Epithelial cell of proximal tubule (primary cell): Measurements from ENCODE around the gene POP7. TPM values are rescaled to one million over a fixed set of nuclear protein-coding genes. Genes with fewer than 3 reads are reported as not detected.
"Not testable (repeated sequence)": the region's sequence is repeated elsewhere in the genome, so short reads cannot be mapped to it uniquely, and the experiment has no call there.

Experiments used
- DNase-seq: peaks from one replicate; pipeline ENCODE4 v3.0.0-alpha.2; 2011; ENCODE audit warnings: low read depth
- H3K4me3 ChIP-seq: 2 replicates; pipeline ENCODE4 v1.5.1; 2011; ENCODE audit warnings: low read depth, mild to moderate bottlenecking, low read length
- total RNA-seq: library from RNA; depleted of rRNA; stranded (reverse); fragments of >200 nt; gene quantifications from 2 replicates; pipeline ENCODE4 v1.2.3, GENCODE V29; 2015
- TF ChIP-seq, protein P1 (sequence below): conservative IDR thresholded peaks from 2 replicates; pipeline ENCODE4 v1.5.1; 2012; ENCODE audit warnings: low read depth, mild to moderate bottlenecking, low read length

The POP7 gene
- total RNA-seq, 1 donor from 2014 or later: 42.7 TPM

DNA sequence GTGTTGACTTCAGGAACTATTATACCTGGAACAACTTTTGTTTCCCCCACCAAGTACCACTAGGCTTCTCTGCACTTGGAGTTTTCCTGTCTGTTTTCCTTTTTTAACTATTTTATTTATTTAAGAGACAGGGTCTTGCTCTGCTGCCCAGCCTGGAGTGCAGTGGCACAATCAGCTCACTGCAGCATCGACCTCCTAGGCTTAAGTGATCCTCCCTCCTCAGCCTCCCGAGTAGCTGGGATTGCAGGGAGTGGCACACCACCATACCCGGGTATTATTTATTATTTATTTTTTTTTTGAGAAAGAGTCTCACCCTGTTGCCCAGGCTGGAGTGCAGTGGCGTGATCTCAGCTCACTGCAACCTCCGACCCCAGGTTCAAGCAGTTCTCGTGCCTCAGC lies 9.8 kb upstream of the POP7 start:
- no peak overlapping the region for H3K4me3 ChIP-seq
- TF ChIP-seq, protein P1, sequence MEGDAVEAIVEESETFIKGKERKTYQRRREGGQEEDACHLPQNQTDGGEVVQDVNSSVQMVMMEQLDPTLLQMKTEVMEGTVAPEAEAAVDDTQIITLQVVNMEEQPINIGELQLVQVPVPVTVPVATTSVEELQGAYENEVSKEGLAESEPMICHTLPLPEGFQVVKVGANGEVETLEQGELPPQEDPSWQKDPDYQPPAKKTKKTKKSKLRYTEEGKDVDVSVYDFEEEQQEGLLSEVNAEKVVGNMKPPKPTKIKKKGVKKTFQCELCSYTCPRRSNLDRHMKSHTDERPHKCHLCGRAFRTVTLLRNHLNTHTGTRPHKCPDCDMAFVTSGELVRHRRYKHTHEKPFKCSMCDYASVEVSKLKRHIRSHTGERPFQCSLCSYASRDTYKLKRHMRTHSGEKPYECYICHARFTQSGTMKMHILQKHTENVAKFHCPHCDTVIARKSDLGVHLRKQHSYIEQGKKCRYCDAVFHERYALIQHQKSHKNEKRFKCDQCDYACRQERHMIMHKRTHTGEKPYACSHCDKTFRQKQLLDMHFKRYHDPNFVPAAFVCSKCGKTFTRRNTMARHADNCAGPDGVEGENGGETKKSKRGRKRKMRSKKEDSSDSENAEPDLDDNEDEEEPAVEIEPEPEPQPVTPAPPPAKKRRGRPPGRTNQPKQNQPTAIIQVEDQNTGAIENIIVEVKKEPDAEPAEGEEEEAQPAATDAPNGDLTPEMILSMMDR: no peak
- no peak for DNase-seq

DNA sequence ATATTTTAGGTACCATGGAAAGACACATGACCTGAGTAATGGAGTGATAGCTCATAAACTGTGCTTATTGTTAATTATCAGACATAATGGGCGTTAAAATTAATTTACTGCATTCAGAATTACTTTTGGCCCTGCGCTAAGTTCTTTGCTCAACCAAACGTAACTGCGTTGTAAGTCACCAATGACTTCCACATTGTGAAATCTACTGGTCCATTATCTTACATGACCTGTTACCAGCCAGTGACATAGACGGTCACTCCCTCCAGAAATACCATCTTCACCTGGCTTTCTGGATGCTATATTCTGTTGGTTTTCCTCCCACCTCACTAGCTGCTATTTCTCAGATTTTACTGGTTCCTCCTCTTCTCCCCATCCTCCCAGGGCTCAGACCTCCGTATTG lies 6.9 kb upstream of the POP7 start:
- DNase-seq: no peak
- TF ChIP-seq, protein P1: no peak

DNA sequence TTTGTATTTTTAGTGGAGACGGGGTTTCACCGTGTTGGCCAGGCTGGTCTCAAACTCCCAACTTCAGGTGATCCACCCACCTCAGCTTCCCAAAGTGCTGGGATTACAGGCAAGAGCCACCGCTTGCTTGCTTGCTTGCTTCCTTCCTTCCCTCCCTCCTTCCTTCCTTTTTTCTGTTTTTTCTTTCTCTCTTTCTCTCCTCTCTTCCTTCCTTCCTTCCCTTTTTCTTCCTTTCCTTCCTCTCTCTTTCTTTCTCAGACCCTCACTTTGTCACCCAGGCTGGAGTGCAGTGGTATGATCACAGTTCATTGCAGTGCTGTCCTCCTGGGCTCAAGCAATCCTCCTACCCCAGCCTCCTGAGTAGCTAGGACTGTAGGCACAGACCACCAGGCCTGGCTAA lies 4.8 kb upstream of the POP7 start:
- not testable (repeated sequence) for H3K4me3 ChIP-seq, DNase-seq

More for the DNA sequence above, 6.9 kb upstream of the POP7 start:
- no peak overlapping the region for H3K4me3 ChIP-seq

GRCh38 chr7:100705320-100705752 lies 585 bp upstream of the POP7 start:
- TF ChIP-seq, protein P1: peak; percentile 81
- no peak for DNase-seq
- peak overlapping the region; percentile 97 for H3K4me3 ChIP-seq

DNA sequence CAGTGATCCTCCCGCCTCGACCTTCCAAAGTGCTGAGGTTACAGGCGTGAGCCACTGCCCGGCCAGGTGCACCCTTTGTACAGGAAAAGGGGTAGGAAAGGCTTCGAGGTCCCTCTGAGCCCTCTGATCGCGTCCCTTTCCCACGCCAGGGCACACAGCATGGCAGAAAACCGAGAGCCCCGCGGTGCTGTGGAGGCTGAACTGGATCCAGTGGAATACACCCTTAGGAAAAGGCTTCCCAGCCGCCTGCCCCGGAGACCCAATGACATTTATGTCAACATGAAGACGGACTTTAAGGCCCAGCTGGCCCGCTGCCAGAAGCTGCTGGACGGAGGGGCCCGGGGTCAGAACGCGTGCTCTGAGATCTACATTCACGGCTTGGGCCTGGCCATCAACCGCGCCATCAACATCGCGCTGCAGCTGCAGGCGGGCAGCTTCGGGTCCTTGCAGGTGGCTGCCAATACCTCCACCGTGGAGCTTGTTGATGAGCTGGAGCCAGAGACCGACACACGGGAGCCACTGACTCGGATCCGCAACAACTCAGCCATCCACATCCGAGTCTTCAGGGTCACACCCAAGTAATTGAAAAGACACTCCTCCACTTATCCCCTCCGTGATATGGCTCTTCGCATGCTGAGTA lies 871 bp downstream of the POP7 start:
- TF ChIP-seq, protein P1: no peak
- no peak for DNase-seq
- H3K4me3 ChIP-seq: peak overlapping the region; percentile 97

GRCh38 chr7:100708395-100708794 lies 2.5 kb downstream of the POP7 start:
- DNase-seq: no peak
- TF ChIP-seq, protein P1: no peak
- no peak overlapping the region for H3K4me3 ChIP-seq

- TF ChIP-seq, protein P1: no peak
- H3K4me3 ChIP-seq: no peak overlapping the region
- no peak for DNase-seq
These were observed 4.5 kb downstream of the POP7 start for GRCh38 chr7:100710452-100710851.
